ENCODE data around the gene PROM2. TPM values are rescaled to one million over a fixed set of nuclear protein-coding genes. Genes with fewer than 3 reads are reported as not detected.

PROM2 gene
- total RNA-seq, 1 donor from 2014 or later, result 0.93 TPM

DNA sequence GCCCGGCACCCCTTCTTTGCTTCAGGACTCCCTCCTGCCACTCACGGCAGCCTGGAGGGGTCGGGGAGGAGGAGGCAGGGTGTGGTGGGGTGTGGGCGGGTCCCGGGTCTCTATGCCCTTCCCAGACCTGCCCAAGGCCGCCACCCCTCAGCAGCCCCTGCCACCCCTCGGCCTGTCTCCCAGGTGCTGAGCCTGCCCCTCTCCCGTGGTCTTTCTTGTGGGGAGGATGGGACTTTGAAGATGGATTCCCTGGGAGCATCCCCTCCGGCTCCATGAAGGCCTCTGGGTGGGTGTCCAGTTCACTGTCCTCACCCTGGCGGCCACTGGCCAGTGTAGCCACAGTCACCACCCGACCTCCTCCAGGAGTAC lies 46.1 kb downstream of the PROM2 start:
- FAIRE-seq, result no peak
- H3K36me3 ChIP-seq (ENCODE audit: insufficient read depth, low read length), result no peaks in the 10 kb centered on the region
- H3K4me1 ChIP-seq (ENCODE audit: insufficient read depth, low read length), result peaks cover 16% of the 10 kb centered on the region
- H3K27ac ChIP-seq (ENCODE audit: low read depth, low read length), result no peak overlapping the region
- H3K79me2 ChIP-seq (ENCODE audit: insufficient read depth, low read length), result no peaks in the 10 kb centered on the region
- H3K4me2 ChIP-seq (ENCODE audit: low read length), result no peak overlapping the region
- no peaks in the 10 kb centered on the region for H3K27me3 ChIP-seq (ENCODE audit: insufficient read depth, low read length)
- H2AFZ ChIP-seq (ENCODE audit: low read depth, low read length), result no peak overlapping the region
- no peak overlapping the region for H3K4me3 Mint-ChIP-seq (ENCODE audit: unreplicated experiment)
- H3K36me3 Mint-ChIP-seq (ENCODE audit: low read depth, unreplicated experiment), result no peaks in the 10 kb centered on the region
- peaks cover 3% of the 10 kb centered on the region for H4K20me1 ChIP-seq (ENCODE audit: insufficient read depth, low read length)
- H3K4me3 ChIP-seq (ENCODE audit: insufficient read depth, low read depth, low read length), result no peak overlapping the region
- no peaks in the 10 kb centered on the region for H3K9me3 ChIP-seq (ENCODE audit: insufficient read depth, low read depth, low read length)
- no peak overlapping the region for H3K27ac Mint-ChIP-seq (ENCODE audit: unreplicated experiment)
- TF ChIP-seq, protein P1, sequence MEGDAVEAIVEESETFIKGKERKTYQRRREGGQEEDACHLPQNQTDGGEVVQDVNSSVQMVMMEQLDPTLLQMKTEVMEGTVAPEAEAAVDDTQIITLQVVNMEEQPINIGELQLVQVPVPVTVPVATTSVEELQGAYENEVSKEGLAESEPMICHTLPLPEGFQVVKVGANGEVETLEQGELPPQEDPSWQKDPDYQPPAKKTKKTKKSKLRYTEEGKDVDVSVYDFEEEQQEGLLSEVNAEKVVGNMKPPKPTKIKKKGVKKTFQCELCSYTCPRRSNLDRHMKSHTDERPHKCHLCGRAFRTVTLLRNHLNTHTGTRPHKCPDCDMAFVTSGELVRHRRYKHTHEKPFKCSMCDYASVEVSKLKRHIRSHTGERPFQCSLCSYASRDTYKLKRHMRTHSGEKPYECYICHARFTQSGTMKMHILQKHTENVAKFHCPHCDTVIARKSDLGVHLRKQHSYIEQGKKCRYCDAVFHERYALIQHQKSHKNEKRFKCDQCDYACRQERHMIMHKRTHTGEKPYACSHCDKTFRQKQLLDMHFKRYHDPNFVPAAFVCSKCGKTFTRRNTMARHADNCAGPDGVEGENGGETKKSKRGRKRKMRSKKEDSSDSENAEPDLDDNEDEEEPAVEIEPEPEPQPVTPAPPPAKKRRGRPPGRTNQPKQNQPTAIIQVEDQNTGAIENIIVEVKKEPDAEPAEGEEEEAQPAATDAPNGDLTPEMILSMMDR (IDR thresholded peaks at IDR 0.05; ENCODE audit: insufficient read depth, low read depth, low read length), result no peak
- no peak for TF ChIP-seq EZH2 (IDR thresholded peaks at IDR 0.05; ENCODE audit: insufficient read depth, low read length)
- H3K9me3 Mint-ChIP-seq (ENCODE audit: unreplicated experiment), result peaks cover 3% of the 10 kb centered on the region
- peaks cover 14% of the 10 kb centered on the region for H3K4me1 Mint-ChIP-seq (ENCODE audit: low read depth, unreplicated experiment)
- no peak overlapping the region for H3K9ac ChIP-seq (ENCODE audit: low read length)
- H3K27me3 Mint-ChIP-seq (ENCODE audit: low read depth, unreplicated experiment), result peaks cover 39% of the 10 kb centered on the region
- DNase-seq (ENCODE audit: low read depth), result no peak

DNA sequence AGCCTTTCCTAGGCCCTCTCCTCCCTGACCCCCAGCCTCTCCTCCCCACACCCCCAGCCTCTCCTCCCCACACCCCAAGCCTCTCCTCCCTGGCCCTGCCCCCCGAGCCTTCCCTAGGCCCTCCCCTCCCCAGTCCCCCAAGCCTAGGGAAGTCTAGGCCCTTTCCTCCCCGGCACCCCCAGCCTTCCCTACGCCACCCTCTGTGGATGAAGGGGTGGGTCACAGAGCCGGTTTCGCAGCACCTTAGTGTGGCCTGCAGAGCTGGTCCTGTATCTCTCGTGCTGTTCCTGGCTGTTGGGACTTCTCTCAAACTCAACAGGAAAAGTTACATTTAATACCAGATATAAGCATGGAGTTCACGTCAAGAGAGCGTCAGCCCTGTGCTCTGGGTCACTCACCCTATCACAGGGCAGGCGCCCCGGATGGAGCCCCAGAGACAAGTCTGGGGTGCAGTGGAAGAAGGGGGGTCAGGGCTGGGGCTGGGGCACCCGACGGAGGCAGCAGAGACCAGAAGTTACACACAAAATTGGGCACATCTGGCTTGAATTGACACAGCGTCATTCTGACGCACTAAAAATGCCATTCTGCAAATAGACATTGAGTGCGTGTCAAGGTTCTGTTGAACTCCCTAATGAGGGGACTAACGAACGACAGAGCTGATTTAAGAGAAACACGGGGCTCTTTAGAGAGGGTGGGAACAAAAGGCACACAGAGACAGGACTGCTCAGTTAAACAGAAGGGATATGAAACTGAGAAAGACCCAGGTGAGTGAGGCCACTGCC lies 46.9 kb downstream of the PROM2 start:
- H3K27ac ChIP-seq (ENCODE audit: low read depth, low read length), result no peak overlapping the region
- H3K27me3 ChIP-seq (ENCODE audit: insufficient read depth, low read length), result no peaks in the 10 kb centered on the region
- H3K79me2 ChIP-seq (ENCODE audit: insufficient read depth, low read length), result no peaks in the 10 kb centered on the region
- peaks cover 10% of the 10 kb centered on the region for H3K4me1 ChIP-seq (ENCODE audit: insufficient read depth, low read length)
- H3K9me3 ChIP-seq (ENCODE audit: insufficient read depth, low read depth, low read length), result no peaks in the 10 kb centered on the region
- H3K4me2 ChIP-seq (ENCODE audit: low read length), result no peak overlapping the region
- peaks cover 3% of the 10 kb centered on the region for H3K9me3 Mint-ChIP-seq (ENCODE audit: unreplicated experiment)
- peaks cover 7% of the 10 kb centered on the region for H3K4me1 Mint-ChIP-seq (ENCODE audit: low read depth, unreplicated experiment)
- H4K20me1 ChIP-seq (ENCODE audit: insufficient read depth, low read length), result peaks cover 3% of the 10 kb centered on the region
- no peak overlapping the region for H2AFZ ChIP-seq (ENCODE audit: low read depth, low read length)
- FAIRE-seq (no peak), DNase-seq (ENCODE audit: low read depth) (no peak)
- TF ChIP-seq, protein P1 (IDR thresholded peaks at IDR 0.05; ENCODE audit: insufficient read depth, low read depth, low read length), result no peak
- no peak for TF ChIP-seq EZH2 (IDR thresholded peaks at IDR 0.05; ENCODE audit: insufficient read depth, low read length)
- H3K4me3 ChIP-seq (ENCODE audit: insufficient read depth, low read depth, low read length), result no peak overlapping the region
- no peaks in the 10 kb centered on the region for H3K36me3 Mint-ChIP-seq (ENCODE audit: low read depth, unreplicated experiment)
- H3K27ac Mint-ChIP-seq (ENCODE audit: unreplicated experiment), result no peak overlapping the region
- H3K9ac ChIP-seq (ENCODE audit: low read length), result no peak overlapping the region
- no peaks in the 10 kb centered on the region for H3K36me3 ChIP-seq (ENCODE audit: insufficient read depth, low read length)
- H3K4me3 Mint-ChIP-seq (ENCODE audit: unreplicated experiment), result no peak overlapping the region
- peaks cover 38% of the 10 kb centered on the region for H3K27me3 Mint-ChIP-seq (ENCODE audit: low read depth, unreplicated experiment)
